B cell (primary cell): ENCODE measurements around the gene BOC. TPM values are rescaled to one million over a fixed set of nuclear protein-coding genes. Genes with fewer than 3 reads are reported as not detected.

Experiments used
- ATAC-seq: fragments of 200-7000 bp; cut with Tn5 transposase; one replicate; pipeline ENCODE4 v1.10.0; 2021; ENCODE audit warnings: low read depth, mild to moderate bottlenecking, moderate number of reproducible peaks, moderate library complexity
- CTCF ChIA-PET: fragments of 350-600 bp; sonication (Branson Sonifier 250); formaldehyde crosslinking; loops from one replicate; lab custom pipeline; 2021; ENCODE audit warnings: antibody characterized with exemption, inconsistent platforms; lab: Charles Lee
- POLR2A ChIA-PET: fragments of 350-600 bp; sonication (Branson Sonifier 250); formaldehyde crosslinking; loops from one replicate; lab custom pipeline; 2021; ENCODE audit warnings: antibody characterized with exemption; lab: Charles Lee
- DNase-seq: peaks from one replicate; pipeline ENCODE4 v3.0.0; 2013
- H2AFZ ChIP-seq: 2 replicates; pipeline ENCODE4 v1.6.1; 2012; ENCODE audit warnings: mild to moderate bottlenecking, low read depth, low read length; ENCODE audit not compliant: insufficient read depth, poor library complexity, severe bottlenecking
- H3K27ac ChIP-seq, 2 donors: 1 replicate in 1 of 2; 2 replicates in 1 of 2; pipeline ENCODE4 v1.5.1; 2012 to 2013; ENCODE audit warnings: low read length in 2 of 2, mild to moderate bottlenecking in 2 of 2, moderate library complexity in 1 of 2
- H3K27me3 ChIP-seq, 4 experiments: fragments of 200-600 bp in 1 of 4; sonication (generic) in 1 of 4; replicated peaks in 1 of 4; 1 replicate in 2 of 4; 2 replicates in 2 of 4; pipeline versions ENCODE4 v1.6.1 to v1.7.0; 2013 to 2016; ENCODE audit warnings: low read length in 3 of 4, mild to moderate bottlenecking in 2 of 4, mixed read lengths in 1 of 4, moderate library complexity in 1 of 4; ENCODE audit not compliant: insufficient read depth in 4 of 4, control insufficient read depth in 3 of 4; ENCODE audit errors: control extremely low read depth in 1 of 4
- H3K36me3 ChIP-seq, 2 experiments: replicated peaks in 1 of 2; 1 replicate in 1 of 2; 2 replicates in 1 of 2; pipeline versions ENCODE4 v1.6.1 to v1.7.1; 2013; ENCODE audit warnings: low read length in 1 of 2; ENCODE audit not compliant: insufficient read depth in 2 of 2, control insufficient read depth in 1 of 2; ENCODE audit errors: control extremely low read depth in 1 of 2, extremely low read depth in 1 of 2
- H3K4me1 ChIP-seq, 2 donors: fragments of 200-600 bp in 1 of 2; sonication (generic) in 1 of 2; 1 replicate in 1 of 2; 2 replicates in 1 of 2; pipeline versions ENCODE4 v1.5.1 to v1.6.1; 2013 to 2017; ENCODE audit warnings: low read length in 2 of 2; ENCODE audit not compliant: control insufficient read depth in 2 of 2, insufficient read depth in 2 of 2
- H3K4me2 ChIP-seq: replicated peaks from 2 replicates; pipeline ENCODE3; 2012; ENCODE audit warnings: mild to moderate bottlenecking, low read depth, low read length; ENCODE audit not compliant: poor library complexity, severe bottlenecking
- H3K4me3 ChIP-seq, 5 experiments: fragments of 200-600 bp in 1 of 5; sonication (generic) in 1 of 5; 1 replicate in 3 of 5; 2 replicates in 2 of 5; pipeline versions ENCODE4 v1.5.1 to v1.7.0; 2011 to 2016; ENCODE audit warnings: low read length in 4 of 5, mild to moderate bottlenecking in 4 of 5, low read depth in 2 of 5, control low read depth in 1 of 5, moderate library complexity in 1 of 5; ENCODE audit not compliant: insufficient read depth in 1 of 5; ENCODE audit errors: control extremely low read depth in 1 of 5, extremely low read depth in 1 of 5
- H3K79me2 ChIP-seq: fragments of 200-600 bp; sonication (generic); one replicate; pipeline ENCODE4 v1.6.0; 2016; ENCODE audit warnings: low read length; ENCODE audit not compliant: control insufficient read depth, insufficient read depth
- H3K9ac ChIP-seq: fragments of 200-600 bp; sonication (generic); 2 replicates; pipeline ENCODE4 v1.6.1; 2017; ENCODE audit warnings: mild to moderate bottlenecking, low read length, moderate library complexity
- H3K9me3 ChIP-seq, 3 donors: one replicate each; pipeline versions ENCODE4 v1.6.1 to v1.7.1; 2013; ENCODE audit warnings: low read length in 2 of 3; ENCODE audit not compliant: control insufficient read depth in 2 of 3, insufficient read depth in 1 of 3; ENCODE audit errors: control extremely low read depth in 1 of 3
- H4K20me1 ChIP-seq: 2 replicates; pipeline ENCODE4 v1.6.0; 2012; ENCODE audit warnings: mild to moderate bottlenecking, low read length; ENCODE audit not compliant: insufficient read depth, control insufficient read depth, poor library complexity, severe bottlenecking
- H3K27ac Mint-ChIP-seq: one replicate; pipeline ENCODE4 v1.8.0; 2021; ENCODE audit warnings: mixed read lengths
- H3K27me3 Mint-ChIP-seq: one replicate; pipeline ENCODE4 v1.8.0; 2021; ENCODE audit warnings: mixed read lengths
- H3K4me1 Mint-ChIP-seq: one replicate; pipeline ENCODE4 v1.8.0; 2021; ENCODE audit warnings: mixed read lengths
- H3K4me3 Mint-ChIP-seq: one replicate; pipeline ENCODE4 v1.8.0; 2021; ENCODE audit warnings: mixed read lengths
- H3K9me3 Mint-ChIP-seq: one replicate; pipeline ENCODE4 v1.8.0; 2022; ENCODE audit warnings: mixed read lengths; ENCODE audit not compliant: insufficient read depth
- EZH2 ChIP-seq: IDR thresholded peaks from 2 replicates; pipeline ENCODE4 v1.6.1; 2012; ENCODE audit warnings: borderline replicate concordance, low read depth, mild to moderate bottlenecking, moderate library complexity, low read length; ENCODE audit not compliant: insufficient read depth, poor library complexity, severe bottlenecking
- WGBS: methylation state at CpG from one replicate; pipeline ENCODE4 v1.1.5; 2013; ENCODE audit warnings: missing lambda C conversion rate; ENCODE audit not compliant: insufficient coverage; 5-methylcytosine and 5-hydroxymethylcytosine counted together
- intact Hi-C: fragments of 100-400 bp; cut with micrococcal nuclease; formaldehyde crosslinking; loops from one replicate; pipeline ENCODE4 v1.10.0; 2022
- polyA plus RNA-seq: library from polyadenylated mRNA; depleted of rRNA; stranded (reverse); fragments of >200 nt; gene quantifications from 2 replicates; pipeline ENCODE4 v1.2.3, GENCODE V29; 2012
- total RNA-seq, 2 donors: library from RNA; stranded (reverse); fragments of 120-200 nt in 1 of 2; gene quantifications; 1 replicate in 1 of 2; 2 replicates in 1 of 2; pipeline versions ENCODE4 v1.2.3 to v1.2.4, GENCODE V29; 2013 to 2022
- TF ChIP-seq, protein P1 (sequence below): fragments of 200-600 bp; IDR thresholded peaks from one replicate; pipeline ENCODE4 v1.8.0; 2022; ENCODE audit warnings: antibody characterized with exemption, mild to moderate bottlenecking

Gene BOC
- total and polyA plus RNA-seq, 2 donors (not counting 1 experiment from before 2014, with no cell fraction given) = 0.12 to 2.0 TPM

DNA sequence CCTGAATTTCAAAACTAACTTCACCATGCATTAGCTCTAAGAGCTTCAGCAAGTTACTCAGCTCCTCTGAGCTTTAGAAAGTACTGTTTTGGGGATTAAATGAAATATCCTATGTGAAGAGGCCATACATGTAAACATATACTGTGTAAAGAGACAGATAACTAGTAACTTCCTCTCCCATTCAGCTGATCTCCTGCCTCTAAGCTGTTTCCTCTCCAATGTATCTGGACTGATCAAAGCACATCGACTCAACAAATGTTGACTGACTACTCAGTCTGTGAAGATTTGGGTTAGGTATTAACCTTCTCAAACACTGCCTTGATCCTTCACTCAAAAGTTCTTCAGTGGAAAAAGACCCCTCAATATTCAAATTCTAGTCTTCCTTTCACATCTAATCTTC, 82.0 kb downstream of the BOC start:
- no peak overlapping the region for H3K9ac ChIP-seq
- no peaks in the 10 kb centered on the region for H4K20me1 ChIP-seq
- ATAC-seq (no peak), DNase-seq (no peak)
- TF ChIP-seq EZH2 = no peak
- POLR2A ChIA-PET = no interaction called here
- no peaks in the 10 kb centered on the region for H3K9me3 ChIP-seq
- H3K4me3 ChIP-seq = no peak overlapping the region
- no peak overlapping the region for H3K4me2 ChIP-seq
- CTCF ChIA-PET = interaction anchor here (0.8 to 9.1 kb wide), 2 partner anchors 11 to 239 kb away, joined by 3 to 110 read pairs; no protein-coding TSS in a partner anchor
- H2AFZ ChIP-seq = no peak overlapping the region
- intact Hi-C loops = no loop called here
- H3K36me3 ChIP-seq = no peaks in the 10 kb centered on the region
- WGBS = no CpG with 5 or more reads among the region's 1 CpG
- Mint-ChIP-seq H3K4me3 (no peak overlapping the region), H3K27ac (no peak overlapping the region), H3K9me3 (no peaks in the 10 kb centered on the region), H3K27me3 (no peaks in the 10 kb centered on the region), H3K4me1 (no peaks in the 10 kb centered on the region)
- H3K27me3 ChIP-seq = no peaks in the 10 kb centered on the region
- H3K4me1 ChIP-seq = no peaks in the 10 kb centered on the region
- no peak overlapping the region for H3K27ac ChIP-seq
- no peaks in the 10 kb centered on the region for H3K79me2 ChIP-seq

DNA sequence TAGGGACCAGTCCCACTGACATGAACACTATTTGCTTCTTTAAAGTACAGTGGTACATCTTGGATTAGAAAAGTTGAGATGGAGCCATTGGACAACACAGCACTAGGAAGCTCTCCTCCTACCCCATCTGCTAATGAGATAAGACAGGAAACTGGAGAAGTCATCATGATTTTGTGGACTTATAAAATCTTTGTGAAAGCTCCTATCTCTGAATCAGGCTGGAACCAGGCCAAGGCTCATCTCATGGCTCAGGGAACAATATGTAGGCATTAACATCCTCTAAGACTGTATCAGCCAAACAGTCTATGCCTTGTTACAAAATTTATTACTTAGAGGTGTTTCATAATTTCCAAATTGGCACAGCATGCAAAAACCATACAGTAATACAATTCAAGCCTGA, 84.1 kb downstream of the BOC start:
- H3K9me3 Mint-ChIP-seq = no peaks in the 10 kb centered on the region
- no peak overlapping the region for H3K4me2 ChIP-seq

More for the DNA sequence above, 84.1 kb downstream of the BOC start:
- DNase-seq (no peak), ATAC-seq (no peak)
- Histone ChIP-seq H3K27me3 (no peaks in the 10 kb centered on the region), H2AFZ (no peak overlapping the region), H3K27ac (no peak overlapping the region), H4K20me1 (no peaks in the 10 kb centered on the region), H3K4me1 (no peaks in the 10 kb centered on the region), H3K9ac (no peak overlapping the region), H3K9me3 (no peaks in the 10 kb centered on the region), H3K4me3 (no peak overlapping the region), H3K79me2 (no peaks in the 10 kb centered on the region), H3K36me3 (no peaks in the 10 kb centered on the region)
- Mint-ChIP-seq H3K4me1 (no peaks in the 10 kb centered on the region), H3K4me3 (no peak overlapping the region), H3K27me3 (no peaks in the 10 kb centered on the region), H3K27ac (no peak overlapping the region)
- intact Hi-C loops = no loop called here
- CTCF ChIA-PET = no interaction called here
- no peak for TF ChIP-seq EZH2
- TF ChIP-seq, protein P1, sequence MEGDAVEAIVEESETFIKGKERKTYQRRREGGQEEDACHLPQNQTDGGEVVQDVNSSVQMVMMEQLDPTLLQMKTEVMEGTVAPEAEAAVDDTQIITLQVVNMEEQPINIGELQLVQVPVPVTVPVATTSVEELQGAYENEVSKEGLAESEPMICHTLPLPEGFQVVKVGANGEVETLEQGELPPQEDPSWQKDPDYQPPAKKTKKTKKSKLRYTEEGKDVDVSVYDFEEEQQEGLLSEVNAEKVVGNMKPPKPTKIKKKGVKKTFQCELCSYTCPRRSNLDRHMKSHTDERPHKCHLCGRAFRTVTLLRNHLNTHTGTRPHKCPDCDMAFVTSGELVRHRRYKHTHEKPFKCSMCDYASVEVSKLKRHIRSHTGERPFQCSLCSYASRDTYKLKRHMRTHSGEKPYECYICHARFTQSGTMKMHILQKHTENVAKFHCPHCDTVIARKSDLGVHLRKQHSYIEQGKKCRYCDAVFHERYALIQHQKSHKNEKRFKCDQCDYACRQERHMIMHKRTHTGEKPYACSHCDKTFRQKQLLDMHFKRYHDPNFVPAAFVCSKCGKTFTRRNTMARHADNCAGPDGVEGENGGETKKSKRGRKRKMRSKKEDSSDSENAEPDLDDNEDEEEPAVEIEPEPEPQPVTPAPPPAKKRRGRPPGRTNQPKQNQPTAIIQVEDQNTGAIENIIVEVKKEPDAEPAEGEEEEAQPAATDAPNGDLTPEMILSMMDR = no peak
- POLR2A ChIA-PET = no interaction called here
